ACHN (cell line): ENCODE data around the gene RPL29.

Experiments used
- DNase-seq: peaks from one replicate; pipeline ENCODE4 v3.0.0-alpha.2; 2015
- in situ Hi-C: cut with HindIII; loops from 2 replicates; pipeline ENCODE4 v1.10.0; 2017; ENCODE audit warnings: low sequenced_read_pairs, low pct_ligation_motif_present, low pct_unique_long_range_greater_than_20kb

The RPL29 gene

DNA sequence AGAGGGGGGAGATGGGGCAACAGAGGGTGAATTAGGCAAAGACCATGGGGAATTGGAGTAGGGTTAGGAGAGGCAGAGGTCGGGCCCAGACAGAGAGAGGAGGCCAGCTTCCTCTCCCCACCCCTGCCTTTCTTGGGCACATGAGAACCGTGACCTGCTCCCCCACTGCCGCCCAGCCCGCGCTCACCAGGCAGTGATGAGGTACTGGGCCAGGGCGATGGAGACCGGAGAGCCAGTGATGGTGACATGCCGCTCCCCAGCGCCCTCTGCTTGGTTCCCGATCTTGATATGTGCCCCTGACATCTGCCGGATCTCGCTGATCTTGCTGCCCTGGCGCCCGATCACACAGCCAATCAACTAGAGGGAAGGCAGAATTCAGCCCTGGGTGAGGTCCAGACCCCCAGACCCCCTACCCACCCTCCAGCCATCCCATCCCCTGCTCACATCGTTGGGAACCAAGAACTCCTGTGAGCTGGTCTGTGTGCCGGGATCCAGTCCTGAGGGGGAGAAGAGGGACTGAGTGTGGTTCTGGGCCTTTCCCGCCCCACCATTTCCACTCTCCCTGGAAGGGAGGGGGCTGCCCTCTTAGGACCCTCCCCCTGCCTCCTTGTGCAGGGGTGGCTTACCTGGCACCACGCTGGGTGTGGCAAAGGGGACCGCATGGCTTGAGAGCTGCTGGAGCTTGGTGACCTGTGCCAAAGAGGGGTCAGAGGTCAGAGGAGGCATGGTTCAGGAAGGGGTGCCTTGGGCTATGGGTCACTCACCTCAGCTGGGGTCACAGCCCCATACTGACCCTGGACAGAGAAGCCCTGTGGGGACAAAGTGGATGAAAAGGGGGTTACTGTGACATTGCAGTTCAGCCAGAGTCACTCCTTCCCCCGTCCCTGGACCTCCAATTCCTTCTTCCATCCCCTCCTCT is 36.8 kb downstream of the RPL29 start:
- in situ Hi-C loops: no loop called here

DNA sequence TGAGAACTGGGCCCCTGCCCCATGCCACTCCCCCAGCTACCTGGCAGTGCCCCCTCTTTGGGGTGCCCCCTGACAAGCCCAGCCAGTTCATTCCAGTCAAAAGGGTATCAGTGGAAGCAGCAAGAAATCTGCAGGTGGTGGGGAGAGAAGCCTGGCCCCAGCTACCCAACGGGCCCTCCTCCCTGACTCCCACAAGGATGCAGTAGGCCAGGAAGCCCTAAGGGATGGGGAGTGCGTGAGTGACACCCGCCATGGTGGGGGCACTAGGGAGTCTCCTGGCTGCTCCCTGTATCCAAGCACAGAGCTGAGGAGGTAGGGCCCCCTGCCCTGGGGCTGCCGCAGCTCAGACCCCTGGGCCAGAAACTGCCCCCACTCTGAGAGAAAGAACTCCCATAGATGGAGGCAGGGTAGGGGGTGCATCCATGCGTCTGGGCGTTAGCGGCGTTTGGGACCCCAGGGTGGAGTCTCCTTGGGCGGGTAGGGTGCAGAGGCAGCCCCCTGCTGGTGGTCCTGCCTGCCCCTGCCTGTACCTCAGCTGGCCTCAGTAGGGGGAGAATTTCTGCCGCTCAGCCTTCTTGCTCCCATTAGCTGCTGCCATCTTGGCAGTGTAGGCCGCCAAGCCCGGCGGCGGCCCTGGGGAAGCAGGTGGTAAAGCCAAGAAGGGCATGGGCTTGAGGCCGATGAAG is 38.0 kb downstream of the RPL29 start:
- no peak for DNase-seq
- in situ Hi-C loops: no loop called here

More for the DNA sequence above, 36.8 kb downstream of the RPL29 start:
- no peak for DNase-seq

DNA sequence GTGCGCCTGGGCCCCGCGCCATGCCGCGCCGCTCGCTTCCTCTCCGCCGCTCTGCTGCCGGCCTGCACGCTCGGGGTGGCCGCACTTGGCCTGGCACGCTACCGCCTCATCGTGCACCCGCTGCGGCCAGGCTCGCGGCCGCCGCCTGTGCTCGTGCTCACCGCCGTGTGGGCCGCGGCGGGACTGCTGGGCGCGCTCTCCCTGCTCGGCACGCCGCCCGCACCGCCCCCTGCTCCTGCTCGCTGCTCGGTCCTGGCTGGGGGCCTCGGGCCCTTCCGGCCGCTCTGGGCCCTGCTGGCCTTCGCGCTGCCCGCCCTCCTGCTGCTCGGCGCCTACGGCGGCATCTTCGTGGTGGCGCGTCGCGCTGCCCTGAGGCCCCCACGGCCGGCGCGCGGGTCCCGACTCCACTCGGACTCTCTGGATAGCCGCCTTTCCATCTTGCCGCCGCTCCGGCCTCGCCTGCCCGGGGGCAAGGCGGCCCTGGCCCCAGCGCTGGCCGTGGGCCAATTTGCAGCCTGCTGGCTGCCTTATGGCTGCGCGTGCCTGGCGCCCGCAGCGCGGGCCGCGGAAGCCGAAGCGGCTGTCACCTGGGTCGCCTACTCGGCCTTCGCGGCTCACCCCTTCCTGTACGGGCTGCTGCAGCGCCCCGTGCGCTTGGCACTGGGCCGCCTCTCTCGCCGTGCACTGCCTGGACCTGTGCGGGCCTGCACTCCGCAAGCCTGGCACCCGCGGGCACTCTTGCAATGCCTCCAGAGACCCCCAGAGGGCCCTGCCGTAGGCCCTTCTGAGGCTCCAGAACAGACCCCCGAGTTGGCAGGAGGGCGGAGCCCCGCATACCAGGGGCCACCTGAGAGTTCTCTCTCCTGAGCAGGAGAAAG is 39.6 kb downstream of the RPL29 start:
- in situ Hi-C loops: no loop called here

DNA sequence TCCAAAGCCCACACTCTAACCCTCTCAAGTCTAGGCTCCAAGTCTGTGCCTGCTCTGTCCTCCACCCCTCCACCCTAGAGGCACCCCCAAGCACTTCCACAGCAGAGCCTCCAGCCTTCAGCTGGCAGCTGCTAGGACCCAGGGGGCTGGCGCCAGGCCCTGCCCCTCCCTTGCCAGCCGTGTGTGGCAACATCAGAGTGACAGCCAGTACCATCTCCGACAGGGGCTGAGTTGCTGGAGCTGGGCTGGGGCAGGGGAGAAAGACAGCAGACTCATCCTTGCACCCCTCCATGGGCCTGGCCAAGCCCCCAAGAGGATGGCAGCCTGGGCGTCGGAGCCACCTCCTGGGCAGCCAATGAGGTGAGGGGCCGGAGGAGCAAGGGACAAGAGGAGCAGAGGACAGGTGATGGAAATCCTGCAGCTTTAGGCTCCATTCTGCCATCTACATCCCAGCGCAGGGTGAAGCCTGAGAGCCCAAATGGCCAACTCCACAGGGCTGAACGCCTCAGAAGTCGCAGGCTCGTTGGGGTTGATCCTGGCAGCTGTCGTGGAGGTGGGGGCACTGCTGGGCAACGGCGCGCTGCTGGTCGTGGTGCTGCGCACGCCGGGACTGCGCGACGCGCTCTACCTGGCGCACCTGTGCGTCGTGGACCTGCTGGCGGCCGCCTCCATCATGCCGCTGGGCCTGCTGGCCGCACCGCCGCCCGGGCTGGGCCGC is 40.4 kb downstream of the RPL29 start, which contains the start of gene GPR62:
GPR62 (plus strand) TSS at position 207 of the 718 bp plus-strand sequence; CDS start at position 479, 272 bp downstream.
- in situ Hi-C loops: no loop called here
- DNase-seq: no peak

More for the DNA sequence above, 39.6 kb downstream of the RPL29 start:
- no peak for DNase-seq

DNA sequence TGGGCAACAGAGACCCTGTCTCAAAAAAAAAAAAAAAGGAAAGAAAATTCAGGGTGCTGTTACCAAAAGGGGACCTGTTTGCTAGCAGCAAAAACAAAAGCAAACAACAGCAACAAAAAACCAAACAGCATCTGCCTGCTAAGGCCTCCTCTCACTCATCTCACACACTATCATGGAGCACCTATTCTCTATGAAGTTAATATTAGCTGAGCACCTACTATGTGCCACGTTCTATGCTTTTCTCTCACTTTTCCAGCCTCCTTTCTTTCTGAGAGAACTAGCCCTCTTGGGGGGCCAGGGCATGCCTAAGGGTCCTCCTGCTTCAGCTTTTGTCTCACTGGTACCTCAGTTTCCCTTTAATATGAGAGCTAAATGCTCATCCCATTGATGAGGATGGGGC is 41.0 kb downstream of the RPL29 start:
- in situ Hi-C loops: no loop called here
- no peak for DNase-seq

DNA sequence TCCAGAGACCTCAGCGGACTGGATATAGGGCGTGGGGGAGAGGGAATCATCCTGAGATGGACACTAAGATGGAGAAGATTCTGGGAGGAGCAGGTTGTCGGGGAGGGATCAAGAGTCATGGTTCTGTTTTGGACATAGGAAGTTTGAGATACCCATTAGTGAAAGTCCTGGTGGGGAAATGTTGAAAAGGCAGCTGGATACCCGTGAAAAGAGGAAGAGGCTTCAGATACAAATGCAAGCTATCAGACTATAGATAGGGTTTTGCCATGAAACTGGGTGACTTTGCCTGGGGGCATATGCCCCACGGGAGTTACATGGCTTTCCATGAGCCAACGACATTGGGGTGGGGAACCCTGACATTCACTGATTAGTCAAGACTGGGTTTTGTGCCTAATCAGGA is 41.6 kb downstream of the RPL29 start:
- DNase-seq: no peak
- in situ Hi-C loops: no loop called here

DNA sequence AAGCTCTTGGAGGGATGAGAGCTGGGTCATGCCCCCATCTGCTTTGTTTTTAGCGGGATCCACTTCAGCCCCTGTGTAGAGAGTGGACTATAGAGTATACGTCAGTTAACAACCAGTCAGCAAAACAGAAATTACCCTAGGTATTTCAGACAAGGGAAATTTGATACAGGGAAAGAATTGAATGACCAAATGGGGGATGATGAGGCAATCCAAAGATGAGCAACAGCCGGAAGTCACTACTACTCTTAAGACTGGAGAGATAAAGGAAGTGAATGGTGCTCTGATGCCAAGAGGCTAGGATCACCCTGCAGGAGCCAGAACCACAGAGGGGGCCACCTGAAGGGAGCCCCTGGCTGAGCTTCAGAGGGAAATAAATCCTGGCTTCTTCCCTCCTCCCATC is 42.2 kb downstream of the RPL29 start:
- in situ Hi-C loops: no loop called here
- no peak for DNase-seq

DNA sequence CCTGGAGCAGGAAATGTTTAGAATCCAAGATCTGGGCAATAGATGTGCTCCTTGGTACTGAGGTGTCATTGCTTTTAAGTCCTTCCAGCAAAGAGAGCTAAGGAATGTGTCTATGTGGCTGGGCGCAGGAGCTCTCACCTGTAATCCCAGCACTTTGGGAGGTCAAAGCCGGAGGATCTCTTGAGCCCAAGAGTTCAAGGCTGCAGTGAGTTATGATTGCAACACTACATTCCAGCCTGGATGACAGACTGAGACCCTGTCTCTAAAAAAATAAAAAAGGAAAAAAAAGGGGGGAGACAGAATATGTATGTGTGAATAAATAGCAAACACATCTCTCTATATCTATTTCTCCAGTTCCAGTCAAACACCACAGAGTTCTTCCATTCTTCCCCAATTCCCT is 44.8 kb downstream of the RPL29 start:
- in situ Hi-C loops: no loop called here
- no peak for DNase-seq

DNA sequence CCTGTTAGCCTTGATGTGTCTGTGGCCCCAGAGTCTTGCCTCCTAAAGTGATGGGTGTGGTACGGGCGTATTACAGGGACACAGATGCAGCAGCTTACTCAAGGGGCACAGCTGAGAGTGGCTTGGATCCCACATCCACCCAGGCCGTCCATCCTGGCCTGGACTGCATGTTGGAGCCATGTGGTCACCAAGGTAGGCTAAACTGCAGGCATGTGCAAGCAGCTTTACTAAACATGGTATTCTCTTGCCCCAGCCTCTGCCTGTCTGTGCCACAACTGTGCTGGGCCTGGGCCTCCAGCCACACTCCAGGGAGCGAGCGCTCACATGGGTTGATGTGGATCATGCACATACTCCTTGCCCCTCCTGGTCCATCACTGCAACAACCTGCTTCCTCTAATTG is 46.6 kb downstream of the RPL29 start:
- no peak for DNase-seq
- in situ Hi-C loops: no loop called here

DNA sequence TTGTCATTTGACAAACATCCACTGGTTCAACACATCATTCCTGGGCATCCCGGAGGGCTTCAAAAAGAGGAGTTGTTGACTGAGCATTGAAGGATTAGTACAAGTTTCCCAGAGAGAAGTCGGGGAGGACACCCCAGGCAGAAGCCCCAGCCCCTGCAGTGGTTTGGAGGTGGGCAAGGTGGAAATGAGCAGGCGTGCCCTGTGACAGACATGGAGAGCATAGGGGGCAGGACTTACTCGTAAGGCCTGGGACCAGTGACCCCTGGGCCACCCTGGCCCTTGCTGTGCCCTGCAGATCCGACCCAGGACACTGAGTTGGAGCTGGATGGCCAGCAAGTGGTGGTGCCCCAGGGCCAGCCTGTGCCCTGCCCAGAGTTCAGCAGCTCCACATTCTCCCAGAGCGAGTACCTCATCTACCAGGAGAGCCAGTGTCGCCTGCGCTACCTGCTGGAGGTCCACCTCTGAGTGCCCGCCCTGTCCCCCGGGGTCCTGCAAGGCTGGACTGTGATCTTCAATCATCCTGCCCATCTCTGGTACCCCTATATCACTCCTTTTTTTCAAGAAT is 47.6 kb downstream of the RPL29 start:
- in situ Hi-C loops: no loop called here
- DNase-seq: no peak

DNA sequence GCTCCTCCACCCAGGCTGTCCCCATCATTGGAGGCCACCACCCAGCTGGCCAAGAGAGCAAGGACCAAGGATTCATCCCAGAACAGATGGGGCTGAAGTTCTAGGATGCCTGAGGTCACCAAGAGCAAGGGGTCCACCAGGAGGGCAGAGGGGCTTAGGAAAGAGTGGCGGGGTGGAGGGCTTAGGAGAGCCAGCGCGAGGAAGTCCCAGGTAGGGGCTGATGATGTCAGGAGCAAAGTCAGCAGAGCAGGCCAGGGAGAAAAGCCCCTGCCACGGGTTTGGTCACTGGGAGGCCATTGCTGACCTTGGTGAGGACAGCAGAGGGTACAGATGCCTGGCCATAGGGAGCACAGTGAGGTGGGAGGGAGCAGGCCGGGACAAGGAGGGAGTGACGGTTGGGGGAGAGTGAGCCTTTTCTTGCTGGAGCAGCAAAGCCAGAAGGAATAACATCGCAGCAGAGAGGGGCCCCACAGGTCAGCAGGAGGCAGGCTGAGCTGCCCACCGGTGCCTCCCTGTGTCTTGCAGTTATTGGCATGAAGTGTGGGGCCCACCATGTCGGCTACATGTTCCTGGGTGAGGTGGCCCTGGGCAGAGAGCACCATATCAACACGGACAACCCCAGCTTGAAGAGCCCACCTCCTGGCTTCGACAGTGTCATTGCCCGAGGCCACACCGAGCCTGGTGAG is 48.3 kb downstream of the RPL29 start:
- in situ Hi-C loops: no loop called here

DNA sequence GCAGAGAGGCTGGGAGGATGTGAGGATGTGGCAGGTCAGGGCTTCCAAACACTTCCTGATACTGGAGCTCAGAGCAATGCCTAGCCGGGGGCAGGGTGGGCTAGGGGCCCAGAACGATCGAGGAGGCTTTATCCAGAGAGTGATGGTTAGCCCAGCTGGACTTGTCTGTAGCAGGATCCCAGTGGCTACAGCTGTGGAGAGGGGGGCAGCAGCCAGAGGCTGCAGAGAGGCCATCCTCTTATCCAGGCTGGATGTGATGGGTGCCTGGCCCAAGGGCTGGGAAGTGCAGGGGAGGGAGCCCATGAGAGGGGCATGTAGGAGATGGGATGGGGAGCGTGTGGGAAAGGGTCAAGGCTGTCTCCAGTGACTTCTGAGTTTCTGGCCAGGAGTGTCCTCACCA is 48.9 kb downstream of the RPL29 start:
- in situ Hi-C loops: no loop called here
- DNase-seq: no peak

More for the DNA sequence above, 48.3 kb downstream of the RPL29 start:
- DNase-seq: no peak

DNA sequence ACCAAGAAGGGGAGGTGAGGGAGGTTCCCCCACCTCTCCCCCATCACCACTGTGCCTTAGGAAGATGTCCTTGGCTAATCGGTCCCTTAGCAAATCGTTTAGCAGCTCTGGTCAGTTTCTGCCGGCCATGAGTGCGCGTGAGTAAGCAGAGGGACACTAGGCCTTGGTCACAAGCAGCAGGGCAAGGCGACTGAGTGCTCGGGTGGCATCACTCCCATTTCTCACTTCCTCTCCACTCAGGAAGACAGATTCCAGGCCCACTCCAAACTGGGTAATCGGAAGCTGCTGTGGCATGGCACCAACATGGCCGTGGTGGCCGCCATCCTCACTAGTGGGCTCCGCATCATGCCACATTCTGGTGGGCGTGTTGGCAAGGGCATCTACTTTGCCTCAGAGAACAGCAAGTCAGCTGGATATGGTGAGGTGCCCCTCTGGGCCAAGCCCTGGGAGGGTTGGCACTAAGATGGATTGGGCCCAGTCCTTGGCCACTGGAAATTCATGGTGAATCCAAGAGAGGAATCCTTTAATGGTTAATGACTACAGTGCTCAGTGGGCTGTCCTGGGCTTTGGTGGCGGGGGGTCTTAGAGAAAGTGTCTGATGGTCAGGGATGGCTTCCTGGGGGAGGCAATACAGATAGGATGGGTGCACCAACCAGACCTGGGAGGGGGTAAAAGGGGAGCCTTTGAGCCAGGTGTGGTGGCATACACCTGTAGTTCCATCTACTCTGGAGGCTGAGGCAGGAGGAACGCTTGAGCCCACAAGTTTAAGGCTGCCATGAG is 49.6 kb downstream of the RPL29 start:
- in situ Hi-C loops: no loop called here
- DNase-seq: no peak

DNA sequence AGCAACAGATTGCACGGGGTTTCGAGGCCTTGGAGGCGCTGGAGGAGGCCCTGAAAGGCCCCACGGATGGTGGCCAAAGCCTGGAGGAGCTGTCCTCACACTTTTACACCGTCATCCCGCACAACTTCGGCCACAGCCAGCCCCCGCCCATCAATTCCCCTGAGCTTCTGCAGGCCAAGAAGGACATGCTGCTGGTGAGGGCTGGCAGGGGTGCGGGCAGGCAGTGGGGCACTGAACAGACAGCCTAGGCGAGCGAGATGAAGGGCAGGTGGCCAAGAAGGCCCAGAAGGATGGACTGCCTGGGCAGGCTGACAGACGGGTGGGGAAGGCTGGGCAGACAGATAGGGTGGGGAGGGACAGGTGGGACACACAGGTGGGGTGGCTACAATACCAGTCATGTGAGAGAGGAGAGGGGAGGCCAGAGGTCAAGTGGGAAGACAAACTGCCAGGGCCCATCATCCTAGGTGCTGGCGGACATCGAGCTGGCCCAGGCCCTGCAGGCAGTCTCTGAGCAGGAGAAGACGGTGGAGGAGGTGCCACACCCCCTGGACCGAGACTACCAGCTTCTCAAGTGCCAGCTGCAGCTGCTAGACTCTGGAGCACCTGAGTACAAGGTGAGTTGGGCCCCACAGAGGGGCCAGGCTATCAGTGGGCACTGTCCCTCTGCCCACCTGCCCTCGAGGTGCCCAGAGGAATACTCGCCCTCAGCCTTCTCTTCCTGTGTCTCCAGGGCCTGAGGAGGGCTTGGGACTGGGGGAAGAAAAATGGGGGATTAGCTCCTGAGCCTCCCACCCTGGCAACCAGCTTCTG is 50.5 kb downstream of the RPL29 start:
- in situ Hi-C loops: no loop called here
- DNase-seq: no peak

DNA sequence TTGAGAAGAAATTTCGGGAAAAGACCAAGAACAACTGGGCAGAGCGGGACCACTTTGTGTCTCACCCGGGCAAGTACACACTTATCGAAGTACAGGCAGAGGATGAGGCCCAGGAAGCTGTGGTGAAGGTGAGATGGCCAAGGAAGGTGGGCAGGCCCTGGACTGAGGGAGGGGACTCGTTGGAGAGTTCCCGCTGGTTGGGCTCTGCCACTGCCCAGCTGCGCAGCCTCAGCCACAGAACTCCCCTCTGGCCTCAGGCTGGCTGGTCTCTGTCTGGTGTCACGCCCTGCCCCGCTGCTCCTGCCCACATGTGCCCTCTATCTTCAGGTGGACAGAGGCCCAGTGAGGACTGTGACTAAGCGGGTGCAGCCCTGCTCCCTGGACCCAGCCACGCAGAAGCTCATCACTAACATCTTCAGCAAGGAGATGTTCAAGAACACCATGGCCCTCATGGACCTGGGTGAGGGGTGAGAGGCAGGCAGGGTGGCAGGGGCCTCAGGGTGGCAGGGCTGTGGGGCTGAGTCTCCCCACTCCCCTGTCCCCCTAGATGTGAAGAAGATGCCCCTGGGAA is 51.2 kb downstream of the RPL29 start:
- DNase-seq: no peak
- in situ Hi-C loops: no loop called here
